Inferior parietal cortex (tissue), 1 donor: ENCODE data around the gene CFAP90.

ENCODE experiments used
- DNase-seq: peaks from one replicate; pipeline ENCODE4 v3.0.0-alpha.2; 2016; ENCODE audit errors: extremely low spot score

Gene CFAP90

GRCh38 chr5:7850395-7851239 lies at the start of gene CFAP90:
Gene CFAP90 (minus strand): TSS chr5:7851133. CDS start chr5:7851021, 112 bp downstream.
- no peak for DNase-seq

- no peak for DNase-seq
These were observed 46.2 kb upstream of the CFAP90 start for GRCh38 chr5:7897014-7897600.

- DNase-seq = no peak
These were observed 43.9 kb upstream of the CFAP90 start for GRCh38 chr5:7894860-7895259.

- no peak for DNase-seq
These were observed 43.5 kb upstream of the CFAP90 start for GRCh38 chr5:7894439-7894838.

- no peak for DNase-seq
These were observed 38.0 kb upstream of the CFAP90 start for GRCh38 chr5:7888901-7889300.

- peak; percentile 75 for DNase-seq
These were observed 36.0 kb upstream of the CFAP90 start for GRCh38 chr5:7886849-7887475.

- peak; percentile 69 for DNase-seq
These were observed 33.7 kb upstream of the CFAP90 start for GRCh38 chr5:7884491-7885267.

GRCh38 chr5:7882926-7883325 lies 32.0 kb upstream of the CFAP90 start:
- no peak for DNase-seq

- peak; percentile 61 for DNase-seq
These were observed 30.9 kb upstream of the CFAP90 start for GRCh38 chr5:7881816-7882215.

- no peak for DNase-seq
These were observed 30.2 kb upstream of the CFAP90 start for GRCh38 chr5:7881091-7881490.

GRCh38 chr5:7878381-7878873 lies 27.5 kb upstream of the CFAP90 start:
- DNase-seq = no peak

- no peak for DNase-seq
These were observed 26.9 kb upstream of the CFAP90 start for GRCh38 chr5:7877851-7878250.

GRCh38 chr5:7876867-7877266 lies 25.9 kb upstream of the CFAP90 start:
- no peak for DNase-seq

- no peak for DNase-seq
These were observed 24.2 kb upstream of the CFAP90 start for GRCh38 chr5:7875151-7875550.

- DNase-seq = no peak
These were observed 23.7 kb upstream of the CFAP90 start for GRCh38 chr5:7874639-7875038.

- DNase-seq = no peak
These were observed 22.3 kb upstream of the CFAP90 start for GRCh38 chr5:7873216-7873615.

- DNase-seq = no peak
These were observed 21.7 kb upstream of the CFAP90 start for GRCh38 chr5:7872517-7873130.

- DNase-seq = no peak
These were observed 20.7 kb upstream of the CFAP90 start for GRCh38 chr5:7871653-7872052.

- no peak for DNase-seq
These were observed 18.7 kb upstream of the CFAP90 start for GRCh38 chr5:7869474-7870136.

- DNase-seq = peak; percentile 96
These were observed 18.0 kb upstream of the CFAP90 start, which contains the start of the genes FASTKD3 and MTRR for GRCh38 chr5:7868773-7869473. Gene FASTKD3 (minus strand): TSS chr5:7869031. CDS start chr5:7868083, 948 bp downstream. Gene MTRR (plus strand): TSS chr5:7869148. CDS start chr5:7870795, 1,647 bp downstream.
